GM12878 (cell line): ENCODE measurements around the gene SFXN5. TPM values are rescaled to one million over a fixed set of nuclear protein-coding genes. Genes with fewer than 3 reads are reported as not detected.

Experiments used
- ATAC-seq: fragments of 200-7000 bp; cut with Tn5 transposase; 3 replicates; pipeline ENCODE4 v1.9.1; 2020; ENCODE audit warnings: mild to moderate bottlenecking, moderate library complexity
- BruUV-seq: library from RNA; stranded (reverse); fragments of 400-500 nt; replicated peaks from 2 replicates; lab custom pipeline; 2021; lab: Mats Ljungman, UMichigan
- CTCF ChIA-PET: fragments of 300-600 bp; sonication (Branson Sonifier 250); formaldehyde crosslinking; extraction: SDS; loops from one replicate; lab custom pipeline; 2021; ENCODE audit warnings: inconsistent platforms; lab: Yijun Ruan, JAX
- POLR2A ChIA-PET: fragments of 350-600 bp; formaldehyde crosslinking; extraction: SDS; loops from one replicate; lab custom pipeline; 2021; ENCODE audit warnings: inconsistent platforms; lab: Charles Lee
- RAD21 ChIA-PET: fragments of 300-600 bp; sonication (Branson Sonifier 250); formaldehyde crosslinking; loops from one replicate; lab custom pipeline; 2023; ENCODE audit warnings: antibody characterized with exemption; ENCODE audit not compliant: unreplicated experiment; lab: Charles Lee
- SMC1A ChIA-PET: fragments of 300-600 bp; sonication (Branson Sonifier 250); formaldehyde crosslinking; loops from one replicate; lab custom pipeline; 2023; ENCODE audit not compliant: unreplicated experiment, uncharacterized antibody; lab: Charles Lee
- DNase-seq: peaks from one replicate; pipeline ENCODE4 v3.0.0-alpha.2; 2011; ENCODE audit warnings: low read depth, low spot score
- FAIRE-seq: peaks from 3 replicates; lab custom pipeline; 2011; peaks lifted over from hg19 to GRCh38; lab: Jason Lieb, UNC
- H2AFZ ChIP-seq: 2 replicates; pipeline ENCODE4 v1.6.0; 2011; ENCODE audit warnings: low read depth, low read length, control low read depth; ENCODE audit not compliant: control insufficient read depth
- H3K27ac ChIP-seq: 2 replicates; pipeline ENCODE4 v1.5.1; 2011; ENCODE audit warnings: control low read depth; ENCODE audit not compliant: control insufficient read depth, insufficient read depth
- H3K27me3 ChIP-seq, 2 experiments: replicated peaks in 1 of 2; 2 replicates each; pipeline versions ENCODE4 v1.6.0 to v1.6.1; 2011; ENCODE audit warnings: low read length in 1 of 2; ENCODE audit not compliant: control insufficient read depth in 2 of 2, insufficient read depth in 2 of 2
- H3K36me3 ChIP-seq, 2 experiments: 2 replicates each; pipeline ENCODE4 v1.5.1; 2011; ENCODE audit warnings: low read length in 1 of 2; ENCODE audit not compliant: control insufficient read depth in 2 of 2, insufficient read depth in 2 of 2
- H3K4me1 ChIP-seq: 2 replicates; pipeline ENCODE4 v1.6.1; 2011; ENCODE audit warnings: mild to moderate bottlenecking, low read length, moderate library complexity, mixed read lengths; ENCODE audit not compliant: control insufficient read depth, insufficient read depth
- H3K4me2 ChIP-seq: 2 replicates; pipeline ENCODE4 v1.6.0; 2011; ENCODE audit warnings: control low read depth; ENCODE audit not compliant: control insufficient read depth, insufficient read depth
- H3K4me3 ChIP-seq: fragments of 200-600 bp; sonication (generic); 2 replicates; pipeline ENCODE4 v1.5.1; 2016
- H3K79me2 ChIP-seq: 2 replicates; pipeline ENCODE4 v1.6.0; 2011; ENCODE audit warnings: low read length; ENCODE audit not compliant: control insufficient read depth, insufficient read depth
- H3K9ac ChIP-seq: 2 replicates; pipeline ENCODE4 v1.8.0; 2011; ENCODE audit warnings: low read length, control low read depth, mixed read lengths; ENCODE audit not compliant: control insufficient read depth, insufficient read depth
- H3K9me3 ChIP-seq: replicated peaks from 3 replicates; pipeline ENCODE4 v1.5.1; 2011; ENCODE audit warnings: mild to moderate bottlenecking, low read length; ENCODE audit not compliant: control insufficient read depth, insufficient read depth
- H4K20me1 ChIP-seq: 2 replicates; pipeline ENCODE4 v1.6.0; 2011; ENCODE audit not compliant: control insufficient read depth, insufficient read depth
- NR2C1 ChIP-seq: fragments of 450-650 bp; IDR thresholded peaks from 2 replicates; pipeline ENCODE4 v1.6.1; 2017; ENCODE audit warnings: antibody characterized with exemption, mild to moderate bottlenecking, moderate library complexity
- NR2C2 ChIP-seq: IDR thresholded peaks from 2 replicates; pipeline ENCODE4 v1.6.1; 2011; ENCODE audit warnings: borderline replicate concordance, low read depth; ENCODE audit not compliant: control insufficient read depth, insufficient read length
- TAF1 ChIP-seq: IDR thresholded peaks from 2 replicates; pipeline ENCODE4 v1.6.1; 2011; ENCODE audit warnings: mild to moderate bottlenecking, low read depth, low read length, borderline replicate concordance
- WGBS: methylation state at CpG from one replicate; pipeline ENCODE4 v1.1.6; 2016; ENCODE audit warnings: low lambda C conversion rate; ENCODE audit not compliant: insufficient replicate concordance, insufficient coverage; ENCODE audit errors: missing lambda C conversion rate; 5-methylcytosine and 5-hydroxymethylcytosine counted together
- in situ Hi-C: fragments of 300-500 bp; cut with MboI; formaldehyde crosslinking; loops from 9 replicates; pipeline ENCODE4 v1.14.3; 2018; ENCODE audit warnings: mixed read lengths
- intact Hi-C: fragments of 100-400 bp; cut with micrococcal nuclease; formaldehyde crosslinking; loops from one replicate; pipeline ENCODE4 v1.14.2; 2022; ENCODE audit not compliant: unreplicated experiment
- polyA plus RNA-seq, 11 experiments: library from polyadenylated mRNA; depleted of rRNA in 4 of 11; unstranded in 6 of 11; stranded (reverse) in 5 of 11; fragments of >200 nt; fragmentation: Nextera tagmentation in 4 of 11; fragmentation: Illumina TruSeq in 1 of 11; extraction: Ambion mirVana in 4 of 11; extraction: Trizol in 1 of 11; gene quantifications; 1 replicate in 1 of 11; 2 replicates in 10 of 11; pipeline versions ENCODE4 v1.2.1 to v1.2.3, GENCODE V29; 2011 to 2016; ENCODE audit warnings: inconsistent platforms in 2 of 11, missing spikeins in 2 of 11, low read depth in 1 of 11
- total RNA-seq, 4 experiments: library from RNA; depleted of rRNA in 3 of 4; stranded (reverse); fragments of >200 nt in 3 of 4; fragmentation: Illumina TruSeq in 1 of 4; extraction: Trizol in 1 of 4; gene quantifications; 2 replicates each; pipeline versions ENCODE4 v1.2.1 to v1.2.3, GENCODE V29; 2013 to 2021
- TF ChIP-seq, protein P1 (sequence below): fragments of 450-650 bp; IDR thresholded peaks from 2 replicates; pipeline ENCODE4 v1.6.1; 2017; ENCODE audit warnings: mild to moderate bottlenecking, moderate library complexity

The SFXN5 gene
- total and polyA plus RNA-seq, 10 of the 15 experiments (the other 5 are each of a cell fraction or from before 2014, with no cell fraction given), result 3.3 to 15.9 (median 11.2) TPM

- Histone ChIP-seq H3K27ac (peak overlapping the region; percentile 86), H3K9ac (peak overlapping the region; percentile 85), H3K4me2 (peak overlapping the region; percentile 94), H3K4me3 (peak overlapping the region; percentile 77), H3K9me3 (no peaks in the 10 kb centered on the region), H3K36me3 (no peaks in the 10 kb centered on the region), H3K27me3 (peaks cover 2 to 5% of the 10 kb centered on the region in 2 experiments; a peak in 3 of 4 replicates), H3K4me1 (no peaks in the 10 kb centered on the region), H4K20me1 (no peaks in the 10 kb centered on the region), H3K79me2 (peaks cover 2% of the 10 kb centered on the region; the same call in 1 of the 2 replicates), H2AFZ (peak overlapping the region; percentile 98)
- WGBS, result 20% methylated on average over 8 of the region's 11 CpGs
- SMC1A ChIA-PET, result interaction anchor here (0.8 kb wide), 2 partner anchors 105 to 141 kb away, joined by 3 read pairs; no protein-coding TSS in a partner anchor
- BruUV-seq, result no TSS peak
- ATAC-seq (peak; percentile 12; the same call in 2 of the 3 replicates), DNase-seq (no peak), FAIRE-seq (peak; percentile 49)
- POLR2A ChIA-PET, result no interaction called here
- RAD21 ChIA-PET, result no interaction called here
- in situ Hi-C loops, result no loop called here
- intact Hi-C loops, result loop anchor here (5.0 kb wide), 2 partner anchors 155 to 180 kb away; partner anchors contain the start of gene EMX1
- no peak for TF ChIP-seq NR2C2
- no peak for TF ChIP-seq NR2C1
- TF ChIP-seq, protein P1, sequence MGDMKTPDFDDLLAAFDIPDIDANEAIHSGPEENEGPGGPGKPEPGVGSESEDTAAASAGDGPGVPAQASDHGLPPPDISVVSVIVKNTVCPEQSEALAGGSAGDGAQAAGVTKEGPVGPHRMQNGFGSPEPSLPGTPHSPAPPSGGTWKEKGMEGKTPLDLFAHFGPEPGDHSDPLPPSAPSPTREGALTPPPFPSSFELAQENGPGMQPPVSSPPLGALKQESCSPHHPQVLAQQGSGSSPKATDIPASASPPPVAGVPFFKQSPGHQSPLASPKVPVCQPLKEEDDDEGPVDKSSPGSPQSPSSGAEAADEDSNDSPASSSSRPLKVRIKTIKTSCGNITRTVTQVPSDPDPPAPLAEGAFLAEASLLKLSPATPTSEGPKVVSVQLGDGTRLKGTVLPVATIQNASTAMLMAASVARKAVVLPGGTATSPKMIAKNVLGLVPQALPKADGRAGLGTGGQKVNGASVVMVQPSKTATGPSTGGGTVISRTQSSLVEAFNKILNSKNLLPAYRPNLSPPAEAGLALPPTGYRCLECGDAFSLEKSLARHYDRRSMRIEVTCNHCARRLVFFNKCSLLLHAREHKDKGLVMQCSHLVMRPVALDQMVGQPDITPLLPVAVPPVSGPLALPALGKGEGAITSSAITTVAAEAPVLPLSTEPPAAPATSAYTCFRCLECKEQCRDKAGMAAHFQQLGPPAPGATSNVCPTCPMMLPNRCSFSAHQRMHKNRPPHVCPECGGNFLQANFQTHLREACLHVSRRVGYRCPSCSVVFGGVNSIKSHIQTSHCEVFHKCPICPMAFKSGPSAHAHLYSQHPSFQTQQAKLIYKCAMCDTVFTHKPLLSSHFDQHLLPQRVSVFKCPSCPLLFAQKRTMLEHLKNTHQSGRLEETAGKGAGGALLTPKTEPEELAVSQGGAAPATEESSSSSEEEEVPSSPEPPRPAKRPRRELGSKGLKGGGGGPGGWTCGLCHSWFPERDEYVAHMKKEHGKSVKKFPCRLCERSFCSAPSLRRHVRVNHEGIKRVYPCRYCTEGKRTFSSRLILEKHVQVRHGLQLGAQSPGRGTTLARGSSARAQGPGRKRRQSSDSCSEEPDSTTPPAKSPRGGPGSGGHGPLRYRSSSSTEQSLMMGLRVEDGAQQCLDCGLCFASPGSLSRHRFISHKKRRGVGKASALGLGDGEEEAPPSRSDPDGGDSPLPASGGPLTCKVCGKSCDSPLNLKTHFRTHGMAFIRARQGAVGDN, result 0 out of 2 replicates have a peak, but pooled peaks have one; percentile 41
- peak; percentile 25; the same call in 1 of the 2 replicates for TF ChIP-seq TAF1
- CTCF ChIA-PET, result interaction anchor here (1.9 kb wide), 1 partner anchor 179 kb away, joined by 6 read pairs; no protein-coding TSS in a partner anchor
Observed at GRCh38 chr2:73072129-73072395, 550 bp upstream of the SFXN5 start.
